Astrocyte of the cerebellum (primary cell): ENCODE results near the gene ST13.
"Not testable (repeated sequence)": the region's sequence is repeated elsewhere in the genome, so short reads cannot be mapped to it uniquely, and the experiment has no call there.

Experiments
- DNase-seq: peaks from one replicate; pipeline ENCODE4 v3.0.0-alpha.2; 2011; ENCODE audit warnings: low read depth
- H3K4me3 ChIP-seq: 2 replicates; pipeline ENCODE4 v1.5.1; 2011; ENCODE audit warnings: mild to moderate bottlenecking, low read depth, low read length, moderate library complexity
- CTCF ChIP-seq: IDR thresholded peaks from 2 replicates; pipeline ENCODE4 v1.5.1; 2012; ENCODE audit warnings: low read length, low read depth, moderate library complexity, mild to moderate bottlenecking; ENCODE audit errors: missing control alignments
- in situ Hi-C: cut with HindIII; loops from 2 replicates; pipeline ENCODE4 v1.10.0; 2017; ENCODE audit warnings: low sequenced_read_pairs

The ST13 gene

GRCh38 chr22:40797427-40797826 lies 59.0 kb downstream of the ST13 start:
- H3K4me3 ChIP-seq: no peak overlapping the region
- in situ Hi-C loops: no loop called here
- DNase-seq: no peak
- no peak for TF ChIP-seq CTCF

GRCh38 chr22:40792451-40792850 lies 64.0 kb downstream of the ST13 start:
- in situ Hi-C loops: no loop called here
- no peak overlapping the region for H3K4me3 ChIP-seq
- no peak for DNase-seq
- no peak for TF ChIP-seq CTCF

- in situ Hi-C loops: no loop called here
Measured at GRCh38 chr22:40791241-40791640, 65.2 kb downstream of the ST13 start.

GRCh38 chr22:40789131-40789530 lies 67.3 kb downstream of the ST13 start:
- no peak for DNase-seq
- in situ Hi-C loops: no loop called here
- no peak for TF ChIP-seq CTCF
- no peak overlapping the region for H3K4me3 ChIP-seq

More at GRCh38 chr22:40791241-40791640, 65.2 kb downstream of the ST13 start:
- TF ChIP-seq CTCF: no peak
- DNase-seq: peak; percentile 71
- H3K4me3 ChIP-seq: no peak overlapping the region

- no peak for DNase-seq
- TF ChIP-seq CTCF: no peak
- H3K4me3 ChIP-seq: no peak overlapping the region
- in situ Hi-C loops: no loop called here
Measured at GRCh38 chr22:40782521-40782920, 73.9 kb downstream of the ST13 start.

GRCh38 chr22:40781749-40782148 lies 74.7 kb downstream of the ST13 start:
- DNase-seq, H3K4me3 ChIP-seq, in situ Hi-C loops: not testable (repeated sequence)
